Dermis blood vessel endothelial cell (primary cell): ENCODE results near the gene KIAA2012. TPM values are rescaled to one million over a fixed set of nuclear protein-coding genes. Genes with fewer than 3 reads are reported as not detected.
A peak's percentile ranks its signal among the peaks of the same experiment; 100 is the strongest.

Experiments used
- DNase-seq: peaks from one replicate; pipeline ENCODE4 v3.0.0; 2010
- total RNA-seq: library from RNA; depleted of rRNA; stranded (reverse); fragments of >200 nt; gene quantifications from 2 replicates; pipeline ENCODE4 v1.2.3, GENCODE V29; 2014

KIAA2012 gene
- total RNA-seq, 1 donor from 2014 or later = not detected

DNA sequence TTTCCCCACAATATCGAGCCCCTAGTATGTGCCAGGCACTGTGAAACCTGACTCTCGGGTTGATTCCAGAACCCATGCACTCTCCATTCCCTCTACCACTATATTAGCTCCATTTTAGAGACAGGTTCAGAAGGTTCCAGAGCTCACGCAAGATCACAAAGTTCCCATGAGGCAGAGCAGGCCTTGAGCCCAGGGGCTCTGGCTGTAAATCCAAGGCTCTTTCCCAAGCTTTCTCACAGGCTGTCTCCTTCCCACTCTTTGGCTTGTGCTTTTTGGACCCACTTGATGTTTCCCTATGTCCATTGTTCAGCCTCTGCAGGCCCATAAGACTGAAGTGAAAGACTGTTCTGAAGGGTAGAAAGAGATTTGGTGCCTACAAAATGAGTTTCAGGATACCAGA lies 15.7 kb downstream of the KIAA2012 start:
- DNase-seq = no peak

DNA sequence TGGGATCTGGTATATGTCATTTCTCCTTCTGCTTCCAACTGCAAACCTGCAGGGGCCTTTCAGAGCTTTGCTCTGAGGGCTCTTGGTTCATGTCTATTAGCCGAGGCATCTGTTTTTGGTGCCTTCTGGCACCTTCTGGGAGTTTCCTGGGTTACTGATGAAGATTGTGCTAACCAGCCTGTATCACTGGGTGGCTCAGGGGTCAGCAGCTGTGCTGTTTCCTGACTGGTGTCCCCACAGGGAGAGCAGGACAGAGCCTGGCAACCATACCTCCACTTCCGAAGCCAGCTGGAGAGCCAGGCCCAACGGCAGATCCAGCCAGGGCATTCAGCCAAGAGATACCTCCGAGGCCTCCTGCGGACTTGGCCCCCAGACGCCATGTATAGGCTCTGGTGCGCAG lies 17.5 kb downstream of the KIAA2012 start:
- DNase-seq = no peak

GRCh38 chr2:202091476-202091875 lies 18.4 kb downstream of the KIAA2012 start:
- DNase-seq = no peak

GRCh38 chr2:202094426-202094986 lies 21.5 kb downstream of the KIAA2012 start:
- DNase-seq = no peak

DNA sequence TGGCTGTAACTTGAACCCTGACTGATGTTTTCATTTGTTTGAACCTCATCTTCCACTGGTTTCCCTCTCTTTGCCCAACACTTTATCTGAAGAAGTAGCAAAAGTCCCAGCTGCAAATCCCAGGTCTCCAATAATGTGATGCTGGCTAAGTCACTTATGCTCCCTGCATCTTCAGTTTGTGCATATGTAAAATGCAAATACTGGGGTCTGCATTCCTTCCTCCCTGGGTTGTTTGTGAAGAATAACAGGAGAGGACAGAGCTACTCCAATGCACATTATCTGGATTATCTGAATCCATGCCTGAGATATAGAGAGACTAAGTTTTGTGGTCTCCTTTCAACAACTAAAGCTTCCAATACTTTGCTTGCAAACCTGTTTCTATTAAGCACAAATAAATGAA lies 22.2 kb downstream of the KIAA2012 start:
- no peak for DNase-seq

GRCh38 chr2:202096736-202097135 lies 23.7 kb downstream of the KIAA2012 start:
- peak; percentile 22 for DNase-seq

DNA sequence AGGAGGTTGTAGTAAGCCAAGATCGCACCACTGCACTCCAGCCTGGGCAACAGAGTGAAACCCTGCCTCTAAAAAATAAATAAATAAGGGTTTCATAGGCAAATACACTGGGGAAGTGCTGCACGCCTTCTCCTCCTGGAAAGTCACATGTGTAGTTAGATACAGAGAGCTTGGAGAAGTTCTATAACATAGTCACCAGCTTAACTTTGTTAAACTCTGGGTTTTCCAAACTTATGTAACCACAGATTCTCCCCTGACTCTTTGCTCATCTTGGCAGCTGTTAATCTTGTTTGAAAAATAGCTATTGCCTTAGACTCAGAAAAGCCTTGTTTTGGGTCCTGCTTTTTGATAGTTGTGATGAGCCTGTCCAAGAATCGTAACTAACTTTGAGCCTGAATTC lies 25.2 kb downstream of the KIAA2012 start:
- DNase-seq = no peak

GRCh38 chr2:202099515-202099914 lies 26.5 kb downstream of the KIAA2012 start:
- no peak for DNase-seq

GRCh38 chr2:202100176-202100575 lies 27.1 kb downstream of the KIAA2012 start:
- no peak for DNase-seq

DNA sequence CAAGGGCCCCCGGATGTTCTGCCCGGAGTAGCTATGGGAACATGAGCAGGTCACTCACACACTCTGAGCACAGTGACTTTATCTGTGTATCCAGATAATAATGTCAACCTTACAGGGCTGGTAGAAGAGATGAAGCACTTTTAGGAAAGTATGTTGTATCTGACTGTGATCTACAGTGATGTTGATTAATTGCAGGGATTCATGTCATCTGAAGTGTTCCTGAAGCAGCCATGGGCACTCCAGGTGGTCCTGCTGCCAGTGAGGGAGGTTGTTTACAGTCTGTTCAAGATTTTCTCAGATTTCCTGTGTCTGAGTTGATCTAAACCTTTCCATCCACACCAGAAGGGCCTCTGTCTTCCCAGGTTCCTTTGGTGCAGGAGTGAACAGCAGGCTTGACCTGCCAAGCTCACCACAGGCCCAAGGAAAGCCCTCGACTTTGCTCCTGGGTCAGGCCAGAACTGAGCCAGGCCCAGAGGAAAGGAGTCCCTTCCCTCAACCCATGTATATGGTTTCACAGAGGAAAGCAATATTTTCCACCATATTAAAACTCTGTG lies 28.0 kb downstream of the KIAA2012 start:
- no peak for DNase-seq

- DNase-seq = no peak
These were observed 29.5 kb downstream of the KIAA2012 start for GRCh38 chr2:202102425-202103000.

DNA sequence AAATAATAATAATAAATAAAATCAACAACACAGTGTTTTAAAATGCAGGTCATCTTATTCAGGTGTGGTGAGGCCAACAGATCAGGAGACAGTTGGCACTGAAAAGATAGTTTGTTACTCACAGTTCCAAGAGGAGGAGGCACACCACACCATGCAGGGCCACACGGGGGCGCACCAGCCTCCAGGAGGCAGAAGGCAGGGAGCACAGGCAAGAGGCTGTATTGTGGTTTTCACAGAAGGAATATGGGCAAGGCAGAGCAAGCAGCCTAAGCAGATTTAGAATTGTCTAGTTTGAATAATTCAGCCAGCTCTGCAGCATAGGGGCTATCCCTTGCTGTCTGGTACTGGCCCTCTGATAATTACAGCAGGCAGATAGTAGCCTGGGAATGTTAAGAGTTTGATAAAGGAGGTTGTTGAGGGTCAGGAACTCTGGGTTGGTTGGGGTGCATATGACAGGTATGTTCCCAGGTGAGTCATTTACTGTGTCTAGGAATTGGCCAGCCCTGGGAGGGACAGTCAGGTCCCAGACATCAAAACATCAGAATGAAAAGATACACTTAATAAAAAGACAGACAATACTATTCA lies 31.3 kb downstream of the KIAA2012 start:
- peak; percentile 59 for DNase-seq

DNA sequence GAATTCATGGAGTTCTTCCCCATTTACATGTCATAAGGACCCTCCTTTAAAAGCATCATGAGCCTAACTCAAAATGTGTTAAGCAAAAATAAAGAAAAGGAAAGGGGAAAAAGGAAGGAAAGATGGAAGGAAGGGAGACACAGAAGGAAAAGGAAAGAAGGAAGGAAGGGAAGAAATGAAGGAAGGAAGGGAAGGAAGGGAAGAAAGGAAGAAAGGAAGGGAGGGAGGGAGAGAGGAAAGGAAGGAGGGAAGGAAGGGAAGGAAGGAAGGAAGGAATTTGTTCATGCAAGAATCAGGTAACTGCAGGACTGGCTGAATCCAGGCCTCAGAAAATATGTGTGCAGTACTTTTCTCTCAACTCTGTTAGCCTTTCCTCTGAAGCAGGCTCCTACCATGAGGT lies 32.0 kb downstream of the KIAA2012 start:
- DNase-seq = no peak

GRCh38 chr2:202108345-202108744 lies 35.3 kb downstream of the KIAA2012 start:
- no peak for DNase-seq

- no peak for DNase-seq
These were observed 36.2 kb downstream of the KIAA2012 start for GRCh38 chr2:202109139-202109736.

- no peak for DNase-seq
These were observed 36.7 kb downstream of the KIAA2012 start for GRCh38 chr2:202109737-202110184.

DNA sequence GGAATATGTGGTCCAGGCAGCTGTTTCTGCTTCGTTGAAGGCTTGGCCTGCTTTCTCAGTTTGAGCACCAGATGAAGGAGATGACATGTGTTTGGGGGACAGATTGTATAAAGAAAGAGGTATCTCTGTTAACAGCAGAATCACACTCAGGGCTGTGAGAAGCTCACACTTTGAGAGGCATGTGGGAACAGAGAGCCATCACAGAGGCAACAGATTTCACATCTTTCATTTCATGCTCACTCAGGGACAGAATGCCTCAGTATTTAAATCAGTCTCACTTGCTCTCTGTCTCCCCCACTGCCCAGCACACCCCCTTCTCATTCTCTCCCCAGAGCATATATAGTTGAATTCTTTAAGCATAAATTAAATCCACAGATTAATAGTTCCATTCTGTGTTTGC lies 37.4 kb downstream of the KIAA2012 start:
- no peak for DNase-seq

DNA sequence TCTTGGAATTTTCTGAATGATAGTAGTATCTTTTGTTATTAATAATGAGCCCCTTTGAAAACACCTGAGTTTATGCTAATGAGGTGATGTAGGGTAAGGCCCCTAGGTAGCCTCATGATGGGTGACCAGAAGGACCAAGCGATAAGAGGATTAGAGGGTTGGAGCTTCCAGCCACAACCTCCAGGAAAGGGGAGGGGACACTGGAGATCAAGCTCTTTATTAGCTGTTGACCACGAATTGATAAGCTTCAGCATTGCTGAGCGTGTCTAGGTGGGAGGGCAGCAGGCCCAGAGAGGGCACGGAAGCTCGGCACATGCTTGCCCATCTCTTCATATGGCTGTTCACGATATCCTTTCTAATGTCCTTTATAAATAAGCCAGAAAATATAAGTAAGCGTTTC lies 39.0 kb downstream of the KIAA2012 start:
- DNase-seq = no peak

GRCh38 chr2:202113571-202114142 lies 40.6 kb downstream of the KIAA2012 start:
- no peak for DNase-seq

DNA sequence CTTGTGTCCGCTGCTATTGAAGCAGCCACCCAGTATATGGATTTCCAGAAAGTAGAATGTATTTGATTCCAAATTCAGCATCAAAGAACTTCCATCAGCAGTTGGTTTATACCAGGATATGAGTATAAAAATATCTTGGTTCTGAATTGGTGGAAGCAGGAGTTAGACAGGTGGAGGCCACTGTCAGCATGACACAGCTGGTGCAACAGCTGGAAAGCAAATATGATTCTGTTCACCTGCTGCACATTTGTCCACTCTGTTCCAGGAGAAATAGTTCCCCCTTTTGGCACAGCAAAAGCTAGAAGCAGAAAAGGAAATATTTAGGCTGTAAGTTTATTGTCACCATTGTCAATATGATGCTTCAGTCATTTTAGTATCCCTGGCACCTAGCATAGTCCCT lies 41.2 kb downstream of the KIAA2012 start:
- no peak for DNase-seq

GRCh38 chr2:202114795-202115194 lies 41.7 kb downstream of the KIAA2012 start:
- DNase-seq = no peak

GRCh38 chr2:202115479-202115971 lies 42.5 kb downstream of the KIAA2012 start:
- no peak for DNase-seq

GRCh38 chr2:202116691-202117090 lies 43.6 kb downstream of the KIAA2012 start:
- DNase-seq = no peak
